22Rv1 (cell line): ENCODE measurements around the gene SERTAD1.

Source experiments
- CTCF ChIP-seq: fragments of 450-650 bp; IDR thresholded peaks from 2 replicates; pipeline ENCODE4 v1.5.1; 2017; ENCODE audit warnings: mild to moderate bottlenecking
- ZFX ChIP-seq: fragments of 450-650 bp; IDR thresholded peaks from 2 replicates; pipeline ENCODE4 v1.6.1; 2017; ENCODE audit warnings: antibody characterized with exemption, borderline replicate concordance

DNA sequence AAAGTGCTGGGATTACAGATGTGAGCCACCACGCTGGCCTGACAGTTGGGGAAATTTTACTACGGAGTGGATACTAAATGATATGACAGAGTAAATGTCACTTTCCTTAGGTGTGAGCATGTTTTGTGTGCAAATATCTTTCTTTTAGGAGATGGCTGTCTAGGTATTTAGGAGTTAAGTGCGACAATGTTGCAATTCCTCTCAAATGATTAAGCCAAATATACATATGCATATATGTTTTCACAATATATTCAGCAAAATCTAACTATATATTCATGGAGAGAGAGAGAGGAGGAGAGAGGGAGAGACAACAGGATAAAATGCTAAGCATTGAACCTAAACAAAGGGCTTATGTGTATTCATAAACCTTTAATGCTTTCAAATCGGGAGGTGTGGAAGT is 23.7 kb upstream of the SERTAD1 start:
- TF ChIP-seq CTCF = no peak
- no peak for TF ChIP-seq ZFX
